Measurements from ENCODE around the gene RAB26.
"Not testable (repeated sequence)": the region's sequence is repeated elsewhere in the genome, so short reads cannot be mapped to it uniquely, and the experiment has no call there.

The RAB26 gene, protein sequence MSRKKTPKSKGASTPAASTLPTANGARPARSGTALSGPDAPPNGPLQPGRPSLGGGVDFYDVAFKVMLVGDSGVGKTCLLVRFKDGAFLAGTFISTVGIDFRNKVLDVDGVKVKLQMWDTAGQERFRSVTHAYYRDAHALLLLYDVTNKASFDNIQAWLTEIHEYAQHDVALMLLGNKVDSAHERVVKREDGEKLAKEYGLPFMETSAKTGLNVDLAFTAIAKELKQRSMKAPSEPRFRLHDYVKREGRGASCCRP

DNA sequence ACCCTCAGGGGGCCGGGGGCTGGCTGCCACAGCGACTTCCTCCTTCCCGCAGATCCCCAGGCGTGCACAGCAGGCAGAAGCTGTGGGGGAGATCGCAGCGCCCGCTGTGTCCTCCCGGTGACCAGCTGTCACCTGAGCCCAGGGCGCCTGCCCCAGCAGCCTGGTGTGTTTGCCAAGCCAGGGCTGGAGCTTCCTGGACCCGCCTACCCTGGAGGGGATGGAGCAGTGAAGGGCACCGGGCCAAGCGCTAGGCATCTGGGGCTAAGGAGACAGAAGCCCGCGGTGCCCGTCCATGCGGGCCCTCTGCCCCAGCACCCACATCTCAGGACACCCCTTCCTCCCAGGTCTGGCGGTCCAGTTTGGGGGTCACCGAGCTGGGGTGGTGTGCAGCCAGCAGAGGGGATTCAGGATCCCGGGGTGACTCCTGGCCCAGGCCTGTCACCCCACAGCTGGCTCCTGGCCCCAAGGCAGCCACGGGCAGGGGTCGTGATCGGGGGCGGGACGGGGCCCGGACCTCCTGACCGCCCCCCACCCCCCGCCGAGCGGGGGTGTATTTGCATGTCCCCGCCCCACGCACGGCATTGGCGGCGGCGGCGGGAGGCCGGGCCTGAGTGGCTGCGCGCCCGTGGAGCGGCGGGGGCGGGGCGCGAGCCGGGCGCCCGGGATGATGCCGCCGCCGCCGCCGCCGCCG lies at the start of gene RAB26:
Gene RAB26, plus strand, starts transcription at position 645 of the 691 bp plus-strand sequence. CDS start 159 bp downstream, outside the sequence.
- DNase-seq (ENCODE audit: low read depth in 2 of 2), result peak in 1 of 2 donors; percentile 23

DNA sequence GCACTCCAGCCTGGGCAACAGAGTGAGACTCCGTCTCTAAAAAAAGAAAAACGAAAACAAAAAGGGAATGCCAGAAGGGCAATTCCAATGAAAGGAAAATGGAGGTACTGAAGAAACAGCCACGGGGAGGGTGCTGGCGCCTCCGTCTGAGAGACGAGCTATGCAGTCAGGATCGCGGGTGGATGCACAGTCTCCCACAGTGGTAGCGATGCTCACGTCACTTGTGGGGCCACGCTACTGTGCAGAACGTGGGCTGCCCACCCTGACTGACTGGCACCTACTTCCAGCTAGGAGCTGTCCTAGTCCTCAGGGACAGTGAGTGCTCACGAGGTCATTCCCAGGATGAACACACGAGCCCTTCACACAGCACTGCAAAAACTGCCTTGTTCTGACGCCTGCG lies 46.8 kb upstream of the RAB26 start:
- not testable (repeated sequence) for DNase-seq (ENCODE audit: low read depth in 2 of 2)

DNA sequence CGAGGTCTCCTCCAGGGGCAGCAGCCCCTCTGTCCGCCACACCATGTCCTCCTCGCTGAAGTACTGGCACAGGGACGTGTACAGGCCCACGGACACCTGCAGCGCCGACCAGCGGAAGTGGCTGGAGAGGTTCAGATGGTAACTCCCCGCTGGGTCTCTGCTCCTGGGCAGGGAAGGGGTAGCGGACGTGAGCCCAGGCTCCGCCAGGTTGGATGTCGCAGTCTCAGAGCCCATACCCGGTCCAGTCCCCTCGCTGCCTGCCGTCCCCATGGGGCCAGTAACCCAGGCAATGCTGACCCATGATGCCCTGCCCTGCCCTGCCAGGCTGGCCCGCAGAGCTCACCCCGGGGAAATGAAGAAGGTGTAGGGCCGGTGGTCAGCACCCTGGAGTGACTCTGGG lies 46.0 kb upstream of the RAB26 start:
- DNase-seq (ENCODE audit: low read depth in 2 of 2), result no peak

DNA sequence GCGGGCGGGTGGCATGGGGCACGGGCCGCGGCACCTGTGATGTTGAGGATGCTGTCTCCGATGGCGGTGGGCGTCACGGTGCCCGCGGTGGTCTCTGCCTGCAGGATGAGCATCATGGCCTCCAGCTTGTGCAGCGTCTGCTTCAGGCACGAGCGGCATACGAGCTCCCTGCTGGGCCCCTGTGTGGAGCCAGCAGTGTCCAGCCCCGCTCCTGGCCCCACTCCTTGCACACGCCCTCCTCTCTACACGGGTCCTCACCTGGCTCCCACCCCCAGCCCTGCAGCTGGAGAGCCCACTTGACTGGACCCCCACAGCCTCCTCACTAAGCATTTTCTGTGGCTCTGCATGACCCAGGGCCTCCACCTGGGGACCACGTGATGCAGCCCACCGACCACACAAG lies 44.0 kb upstream of the RAB26 start:
- not testable (repeated sequence) for DNase-seq (ENCODE audit: low read depth in 2 of 2)

DNA sequence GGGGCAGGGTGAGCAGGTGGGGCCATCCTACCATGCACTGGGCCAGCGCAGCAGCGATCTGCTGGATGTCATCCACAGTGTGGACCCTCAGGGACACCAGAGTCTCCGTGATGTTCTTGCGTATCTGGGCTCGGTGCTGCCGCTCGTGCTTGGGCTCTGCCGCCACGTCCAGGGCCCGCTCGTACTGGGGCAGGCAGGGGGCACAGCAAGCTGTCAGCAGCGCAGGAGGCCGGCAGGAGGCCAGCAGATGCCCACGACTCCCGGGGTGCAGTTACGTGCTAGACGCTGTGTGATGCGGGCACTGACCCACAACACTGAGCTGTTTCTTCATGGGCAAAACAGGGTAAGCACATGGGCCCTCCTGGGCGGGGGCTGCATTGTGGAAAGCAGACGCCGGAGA lies 43.1 kb upstream of the RAB26 start:
- DNase-seq (ENCODE audit: low read depth in 2 of 2), result not testable (repeated sequence)

DNA sequence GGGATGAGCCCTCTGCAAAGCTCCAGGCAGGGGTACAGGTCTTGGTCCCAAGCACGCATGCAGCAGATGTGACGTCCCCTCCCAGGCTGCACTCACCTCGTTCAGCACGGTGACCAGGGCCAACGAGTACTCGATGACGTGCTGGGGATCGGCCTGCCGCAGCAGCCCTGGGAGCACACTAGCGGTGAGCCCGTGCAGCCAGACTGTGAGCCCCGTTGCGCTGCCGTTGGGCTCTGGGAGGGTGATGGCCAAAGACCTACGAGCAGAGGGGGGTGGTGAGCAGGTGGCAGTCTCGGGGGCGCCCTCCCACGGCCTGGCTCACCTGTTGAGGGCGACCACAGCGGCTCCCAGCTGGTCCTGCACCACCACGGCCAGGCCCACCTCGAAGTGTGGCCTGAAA lies 42.7 kb upstream of the RAB26 start:
- not testable (repeated sequence) for DNase-seq (ENCODE audit: low read depth in 2 of 2)

DNA sequence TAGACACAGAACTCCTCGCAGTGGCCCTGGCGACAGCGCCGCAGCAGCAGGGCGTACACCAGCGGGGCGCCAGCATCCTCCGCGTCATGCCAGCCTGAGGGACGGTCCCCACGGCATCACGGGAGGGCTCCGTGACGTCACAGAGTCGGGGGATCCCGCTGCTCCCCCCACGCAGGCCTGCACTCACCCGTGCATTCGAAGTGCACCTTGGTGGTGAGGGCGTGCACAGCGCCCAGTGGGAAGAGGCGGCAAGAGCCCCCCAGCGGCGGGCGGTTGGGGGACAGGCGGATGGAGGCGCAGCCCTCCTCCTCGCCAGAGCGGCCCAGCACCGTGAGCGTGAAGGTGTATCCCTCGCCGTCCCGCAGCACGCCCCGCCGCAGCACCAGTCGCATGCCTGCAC lies 42.2 kb upstream of the RAB26 start:
- not testable (repeated sequence) for DNase-seq (ENCODE audit: low read depth in 2 of 2)

DNA sequence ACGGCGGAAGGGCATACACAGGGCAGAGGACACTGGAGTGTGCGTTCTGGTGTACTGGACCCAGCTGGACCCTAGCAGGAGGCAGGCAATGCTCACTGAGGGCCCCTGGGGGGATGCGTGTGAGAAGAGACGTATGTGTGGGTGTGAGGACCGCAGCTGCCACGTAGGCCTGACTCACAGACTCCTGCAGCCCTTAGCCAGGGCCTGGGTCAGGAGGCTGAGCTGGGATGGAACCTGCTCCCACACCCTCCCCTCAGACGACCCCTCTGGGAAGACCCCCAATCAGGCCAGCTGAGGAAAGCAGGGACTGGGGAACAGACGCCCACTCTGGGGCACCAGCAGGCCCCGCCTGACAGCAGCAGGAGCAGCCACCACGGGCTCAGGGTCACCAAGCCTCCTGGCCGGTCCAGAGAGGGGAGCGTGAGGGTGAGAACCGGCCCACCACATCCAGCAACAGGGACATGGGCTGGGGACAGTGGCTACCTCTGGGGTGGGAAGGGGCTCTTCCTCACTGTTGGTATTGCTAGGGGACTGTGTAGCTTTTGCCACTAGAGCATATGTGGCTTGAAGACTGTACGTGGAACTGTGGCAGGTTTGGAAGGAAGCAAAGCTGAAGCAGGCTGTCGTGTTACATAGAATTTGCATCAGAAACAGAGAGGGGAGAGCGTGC lies 41.2 kb upstream of the RAB26 start:
- DNase-seq (ENCODE audit: low read depth in 2 of 2), result not testable (repeated sequence)

DNA sequence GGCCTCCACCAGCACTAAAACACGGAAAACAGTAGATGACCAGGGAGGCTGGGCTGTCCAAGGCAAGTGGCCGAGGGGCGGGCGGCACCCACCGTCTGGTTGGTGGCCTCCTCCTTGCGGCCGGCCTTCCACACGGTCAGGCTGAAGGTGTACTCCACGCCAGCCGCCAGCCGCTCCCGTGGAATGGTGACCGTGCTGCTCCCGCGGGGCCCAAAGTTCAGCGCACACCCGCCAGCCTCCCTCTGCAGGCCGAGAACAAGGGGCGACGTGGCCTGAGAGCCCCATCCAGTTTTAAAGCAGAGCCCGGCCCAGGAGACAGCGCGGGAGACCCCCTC lies 40.7 kb upstream of the RAB26 start:
- DNase-seq (ENCODE audit: low read depth in 2 of 2), result not testable (repeated sequence)

DNA sequence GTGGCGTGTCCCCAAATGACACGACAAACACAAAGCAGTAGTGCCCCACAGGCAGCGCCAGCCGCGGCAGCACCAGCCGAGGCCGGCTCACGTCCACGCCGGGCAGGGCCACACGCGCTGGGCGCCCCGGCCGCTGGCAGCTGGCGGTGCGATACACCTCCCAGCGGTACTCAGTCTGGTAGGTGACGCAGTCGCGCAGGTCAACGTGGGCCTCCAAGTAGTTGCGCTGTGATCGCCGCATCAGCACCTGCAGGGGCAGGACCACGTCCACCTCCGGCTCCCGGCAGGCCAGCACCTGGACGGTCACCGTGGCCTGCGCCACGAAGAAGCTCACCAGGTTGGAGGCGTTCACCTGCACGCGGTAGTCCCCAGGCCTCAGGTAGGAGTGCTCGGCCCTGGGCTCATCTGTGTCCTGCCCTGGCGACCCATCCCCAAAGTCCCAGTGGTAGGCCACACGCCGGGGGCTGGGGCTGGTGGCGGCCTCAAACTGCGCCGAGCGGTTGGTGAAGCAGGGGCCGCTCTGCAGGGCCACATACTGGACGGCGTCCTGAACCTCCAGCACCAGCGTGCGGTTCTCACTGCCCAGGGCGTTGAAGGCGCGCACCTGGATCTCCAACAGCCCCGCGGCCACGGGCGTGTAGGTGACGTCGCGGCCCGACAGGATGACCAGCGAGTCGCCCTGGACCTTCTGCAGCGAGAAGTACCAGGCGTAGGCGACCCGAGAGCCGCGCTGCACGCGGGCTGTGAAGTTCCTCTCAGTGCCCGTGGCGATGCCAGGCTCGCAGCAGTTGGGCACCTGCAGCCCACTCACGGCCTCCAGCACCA lies 39.8 kb upstream of the RAB26 start:
- not testable (repeated sequence) for DNase-seq (ENCODE audit: low read depth in 2 of 2)

DNA sequence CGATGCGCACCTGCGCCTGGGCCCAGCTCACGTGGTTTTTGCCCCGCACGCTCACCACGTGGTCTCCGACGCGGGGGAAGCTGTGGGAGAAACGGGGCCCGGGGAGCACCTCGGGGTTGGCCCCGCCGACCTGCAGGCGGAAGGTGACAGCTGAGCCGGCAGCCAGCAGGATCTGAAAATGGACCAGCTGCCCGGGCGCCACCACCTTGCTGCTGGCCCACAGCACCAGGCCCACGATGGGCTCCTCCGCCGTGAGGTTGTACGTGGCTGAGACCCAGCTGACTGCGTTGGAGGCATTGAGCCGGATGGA lies 39.2 kb upstream of the RAB26 start:
- DNase-seq (ENCODE audit: low read depth in 2 of 2), result not testable (repeated sequence)

DNA sequence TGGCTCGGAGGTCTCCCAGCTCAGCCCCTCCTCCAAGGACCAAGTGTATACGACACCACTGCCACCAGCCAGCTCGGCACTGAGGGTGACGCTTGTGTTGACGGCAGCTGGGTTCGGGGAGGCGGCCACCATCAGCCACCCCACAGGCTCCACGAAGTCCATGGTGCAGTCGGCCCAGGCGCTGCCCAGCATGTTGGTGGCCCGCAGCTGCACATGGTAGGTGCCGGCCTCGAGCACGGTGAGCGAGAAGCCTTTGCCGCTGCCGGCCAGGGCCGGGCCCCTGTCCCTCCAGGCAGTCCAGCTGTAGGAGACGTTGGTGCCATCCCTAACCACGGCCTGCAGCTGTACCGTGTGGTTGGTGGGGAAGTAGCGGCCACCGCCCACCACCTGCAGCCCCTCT lies 38.6 kb upstream of the RAB26 start:
- not testable (repeated sequence) for DNase-seq (ENCODE audit: low read depth in 2 of 2)

DNA sequence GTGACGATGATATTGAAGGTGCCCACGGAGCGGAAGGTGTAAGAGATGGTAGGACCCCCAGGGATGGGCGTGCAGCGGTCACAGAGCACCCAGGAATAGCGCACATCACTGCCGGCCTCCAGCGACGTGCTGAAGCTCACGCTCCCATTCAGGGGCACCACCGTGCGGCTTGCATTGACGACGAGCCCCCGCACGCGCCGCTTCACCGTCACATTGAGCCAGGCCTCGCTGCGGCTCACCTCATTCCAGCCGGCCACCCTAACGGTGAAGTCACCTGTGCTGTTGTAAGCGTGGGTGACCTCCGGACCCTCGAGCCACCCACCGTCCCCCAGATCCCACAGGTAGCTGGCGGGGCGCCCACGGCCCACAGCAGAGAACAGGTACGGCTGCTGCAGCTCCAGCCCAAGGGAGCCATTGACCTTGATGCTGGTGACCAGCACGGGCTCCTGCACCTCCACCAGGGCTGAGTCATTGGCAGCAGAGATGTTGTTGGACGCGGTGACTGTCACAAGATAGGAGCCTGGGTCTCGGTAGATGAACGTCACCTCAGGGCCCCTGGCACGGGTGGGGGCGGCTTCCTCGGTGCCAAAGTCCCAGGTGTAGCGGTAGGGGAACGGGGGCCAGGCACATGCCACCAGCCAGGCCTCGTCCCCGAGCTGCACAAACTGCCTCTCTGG lies 38.0 kb upstream of the RAB26 start:
- not testable (repeated sequence) for DNase-seq (ENCODE audit: low read depth in 2 of 2)

DNA sequence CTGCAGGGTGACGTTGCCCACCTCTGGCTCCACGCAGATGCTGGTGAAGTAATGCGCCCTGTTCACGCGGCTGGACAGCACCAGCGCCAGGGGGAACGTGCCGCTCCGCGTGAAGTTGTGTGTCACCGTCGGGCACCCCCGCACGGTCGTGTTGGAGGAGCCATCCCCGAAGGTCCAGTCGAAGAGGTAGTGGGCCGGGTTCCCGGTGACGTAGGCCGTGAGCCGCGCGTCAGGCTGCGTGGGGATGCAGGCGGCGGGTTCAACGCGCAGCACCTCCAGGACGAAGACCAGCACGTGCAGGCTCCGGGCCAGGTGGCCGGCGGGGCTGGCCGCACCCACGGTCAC lies 37.4 kb upstream of the RAB26 start:
- not testable (repeated sequence) for DNase-seq (ENCODE audit: low read depth in 2 of 2)

DNA sequence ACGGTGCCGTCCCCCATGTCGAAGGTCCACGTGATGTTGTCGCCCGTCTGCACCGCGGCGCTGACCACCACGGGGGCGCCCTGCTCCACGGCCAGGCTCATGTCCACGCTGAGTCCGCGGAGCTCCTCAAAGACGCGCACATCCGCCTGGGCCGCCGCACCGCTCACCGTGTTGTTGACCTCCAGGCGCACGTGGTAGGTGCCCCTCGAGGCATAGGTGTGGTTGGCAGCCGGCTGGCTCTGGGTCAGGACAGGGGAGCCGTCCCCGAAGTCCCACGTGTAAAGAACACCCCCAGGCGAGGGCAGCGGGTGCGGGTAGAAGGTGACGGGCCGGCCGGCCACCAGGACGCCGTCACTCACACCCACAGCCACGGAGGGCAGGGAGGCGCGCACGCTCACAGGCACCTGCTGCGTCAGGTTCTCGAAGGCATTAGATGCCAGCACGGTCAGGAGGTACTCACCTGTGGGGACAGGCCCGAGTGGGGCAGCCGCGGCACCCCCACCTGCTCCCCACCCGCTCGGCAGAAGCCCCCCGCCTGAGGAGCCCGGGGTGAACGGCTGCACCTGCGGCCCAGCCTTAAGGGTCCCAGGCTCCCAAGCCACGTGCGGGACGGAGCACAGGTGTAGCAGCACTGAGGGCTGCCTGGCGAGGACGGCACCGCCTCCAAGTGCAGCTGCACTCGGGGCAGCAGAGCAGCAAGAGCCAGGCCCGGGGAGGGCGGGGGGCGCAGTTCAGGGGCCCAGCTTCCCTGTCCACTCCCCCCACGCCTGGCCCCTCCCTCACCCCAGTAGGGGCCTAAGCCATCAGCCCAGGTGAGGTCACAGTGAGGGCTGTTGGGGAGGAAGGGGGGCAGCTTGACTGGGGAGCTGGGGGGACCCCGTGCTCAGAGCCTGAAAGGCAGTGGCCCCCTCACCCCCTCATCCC lies 36.8 kb upstream of the RAB26 start:
- DNase-seq (ENCODE audit: low read depth in 2 of 2), result not testable (repeated sequence)

DNA sequence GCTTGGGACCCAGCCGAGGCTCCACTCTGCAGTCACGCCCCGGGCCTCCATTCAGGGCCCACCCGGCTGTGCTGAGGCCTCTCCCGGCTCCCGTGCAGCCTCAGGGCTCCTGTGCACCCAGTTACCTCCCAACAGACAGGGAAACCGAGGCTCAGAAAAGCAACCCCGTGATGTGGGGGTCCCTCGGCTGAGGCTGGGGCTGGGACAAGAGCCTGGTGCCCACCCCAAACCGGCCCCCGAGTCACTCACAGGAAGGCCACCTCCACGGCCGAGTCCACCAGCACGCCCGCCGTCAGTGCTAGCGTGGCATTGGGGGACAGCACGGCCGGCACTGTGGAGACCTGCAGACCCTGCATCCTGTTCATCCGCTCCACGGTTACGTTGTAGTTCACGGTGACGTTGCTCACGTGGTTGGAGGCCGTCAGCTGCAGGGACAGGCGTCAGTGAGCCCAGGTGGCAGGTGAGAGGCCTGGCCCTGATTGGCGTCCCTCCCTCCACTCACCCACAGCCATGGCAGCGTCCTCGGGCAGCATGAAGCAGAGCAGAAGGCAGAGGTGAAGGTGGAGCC lies 35.8 kb upstream of the RAB26 start:
- DNase-seq (ENCODE audit: low read depth in 2 of 2), result not testable (repeated sequence)

DNA sequence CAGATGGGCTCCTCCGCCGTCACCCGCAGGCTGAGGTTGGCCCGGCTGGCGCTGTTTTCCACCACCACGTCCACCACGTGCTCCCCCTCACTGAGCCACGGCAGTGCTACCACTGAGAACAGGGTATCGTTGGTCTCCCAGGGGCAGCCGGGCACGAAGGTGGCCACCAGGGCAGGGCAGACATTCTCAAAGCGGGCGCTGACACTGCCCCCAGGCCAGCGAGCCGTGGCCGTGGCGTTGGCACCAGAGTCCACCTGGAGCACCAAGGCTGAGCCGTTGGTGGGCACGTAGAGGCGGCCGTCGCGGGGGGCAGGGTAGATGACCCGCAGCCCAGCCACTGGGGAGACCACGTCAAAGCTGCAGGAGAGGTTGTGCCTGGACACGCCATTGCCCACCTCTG lies 34.2 kb upstream of the RAB26 start:
- not testable (repeated sequence) for DNase-seq (ENCODE audit: low read depth in 2 of 2)

DNA sequence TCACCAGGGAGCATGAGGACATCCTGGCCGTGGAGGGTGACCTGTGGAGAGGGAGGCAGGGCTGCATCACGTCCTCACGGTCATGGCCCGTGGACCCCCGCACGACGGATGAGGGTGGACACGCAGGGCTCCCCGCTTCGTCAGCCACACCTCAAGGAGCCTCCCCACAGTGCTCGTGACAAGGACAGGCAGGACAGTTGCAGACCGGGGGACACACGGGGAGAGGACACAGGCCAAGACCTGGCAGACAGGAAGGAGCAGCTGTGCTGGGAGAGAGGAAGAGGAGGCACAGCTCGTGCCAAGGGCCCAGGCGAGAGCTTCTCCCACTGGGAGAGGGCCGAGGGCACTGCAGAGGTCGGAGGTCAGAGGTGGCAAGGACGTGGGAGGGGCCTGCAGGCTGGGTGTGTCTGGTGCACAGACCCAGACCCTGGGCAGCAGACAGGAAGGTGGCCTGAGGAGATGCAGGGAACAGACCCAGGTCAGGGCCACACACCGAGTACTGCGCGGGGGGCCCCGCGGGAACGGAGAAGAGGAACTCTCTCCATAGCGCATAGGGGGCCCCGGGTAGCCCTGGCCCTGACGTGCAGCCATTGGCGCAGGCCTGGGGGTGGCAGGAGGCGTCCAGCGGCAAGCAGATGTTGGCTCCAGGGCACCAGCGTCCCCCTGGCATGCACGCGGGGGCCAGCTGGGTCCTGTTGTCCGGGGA lies 33.4 kb upstream of the RAB26 start:
- DNase-seq (ENCODE audit: low read depth in 2 of 2), result not testable (repeated sequence)

DNA sequence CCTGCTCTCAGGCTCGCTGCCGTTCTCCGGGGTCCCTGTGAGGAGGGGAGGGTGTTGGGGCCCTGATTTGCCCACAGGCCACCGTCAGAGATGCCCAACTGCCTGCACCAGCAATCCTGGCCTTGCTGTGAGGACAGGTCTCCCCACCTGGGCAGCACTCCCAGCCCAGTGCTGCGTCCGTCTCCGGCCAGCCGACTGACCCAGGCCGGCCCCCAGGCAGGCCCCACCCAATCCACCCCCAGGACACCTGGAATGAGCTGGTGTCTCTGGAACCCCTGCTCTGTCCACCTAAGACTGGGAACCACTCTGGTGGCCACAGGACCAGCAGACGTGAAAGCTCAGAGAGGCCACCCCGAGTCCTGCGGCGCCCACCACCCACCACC lies 32.8 kb upstream of the RAB26 start:
- no peak for DNase-seq (ENCODE audit: low read depth in 2 of 2)

DNA sequence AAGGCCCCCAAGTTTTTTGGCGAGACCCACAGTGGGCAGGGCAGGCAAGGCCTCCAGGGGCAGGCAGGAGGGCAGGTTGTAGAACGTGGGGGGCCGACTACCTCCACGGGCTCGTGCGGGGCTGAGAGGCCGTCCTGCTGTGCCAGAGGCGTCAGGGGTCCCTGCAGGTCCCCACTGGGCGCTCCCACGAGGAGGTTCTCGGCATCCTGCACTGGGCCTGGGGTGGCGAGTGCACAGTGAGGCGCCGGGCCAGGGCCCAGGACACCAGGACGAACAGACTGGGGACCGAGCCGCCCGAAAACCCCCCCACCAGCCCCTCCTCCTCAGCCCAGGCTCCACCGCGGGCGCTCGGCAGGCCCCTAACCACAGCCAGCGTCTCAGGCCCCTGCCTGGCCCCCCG lies 32.0 kb upstream of the RAB26 start:
- DNase-seq (ENCODE audit: low read depth in 2 of 2), result not testable (repeated sequence)
